Measurements from ENCODE around the gene CACNA1S.

CACNA1S gene

DNA sequence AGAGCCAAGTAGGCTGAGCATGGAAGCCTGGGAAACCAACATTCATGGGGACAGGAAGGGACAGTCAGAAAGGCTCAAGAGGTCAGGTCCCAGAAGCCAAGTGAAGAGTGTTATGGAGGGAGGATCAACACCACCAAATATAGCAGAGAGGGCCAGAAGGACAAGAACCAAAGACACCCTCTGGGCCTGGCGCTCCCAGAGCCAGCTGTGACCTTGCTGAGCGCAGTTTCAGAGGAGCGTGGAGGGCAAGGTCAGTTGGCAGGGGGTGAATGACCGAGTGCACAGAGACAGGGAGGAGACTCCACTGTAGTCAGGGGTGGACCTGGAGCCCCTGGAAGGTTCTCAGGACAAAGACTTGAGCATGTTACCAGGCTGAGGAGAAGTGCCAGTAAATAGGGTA is 19.2 kb upstream of the CACNA1S start:
- Mint-ChIP-seq H3K36me3 (peaks cover 5% of the 10 kb centered on the region), H3K4me3 (no peak overlapping the region), H3K27ac (no peak overlapping the region), H3K27me3 (peaks cover 3% of the 10 kb centered on the region), H3K4me1 (ENCODE audit: low read depth) (no peaks in the 10 kb centered on the region), H3K9me3 (ENCODE audit: low read depth) (no peaks in the 10 kb centered on the region)

DNA sequence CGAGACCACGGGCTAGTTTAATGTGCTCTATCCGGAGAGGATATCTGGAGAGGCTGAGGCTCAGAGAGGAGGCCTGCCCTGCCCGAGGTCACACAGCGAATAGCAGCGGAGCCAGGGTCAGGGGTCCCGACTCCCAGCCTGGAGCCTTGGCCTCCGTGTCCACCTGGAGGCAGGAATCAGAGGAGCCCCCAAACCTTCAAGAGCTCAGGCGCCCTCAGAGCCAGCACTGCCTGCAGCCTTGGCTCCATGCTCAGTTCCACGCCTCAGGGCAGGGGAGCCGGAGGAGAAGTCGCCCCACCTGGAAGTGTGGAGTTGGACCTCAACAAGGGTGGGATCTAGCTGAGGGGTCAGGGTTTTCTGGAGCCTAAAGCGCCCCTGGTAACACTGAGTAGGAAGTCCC is 16.7 kb upstream of the CACNA1S start:
- Mint-ChIP-seq H3K36me3 (peaks cover 3% of the 10 kb centered on the region), H3K4me1 (ENCODE audit: low read depth) (no peaks in the 10 kb centered on the region), H3K4me3 (no peak overlapping the region), H3K27ac (no peak overlapping the region), H3K27me3 (peaks cover 11% of the 10 kb centered on the region), H3K9me3 (ENCODE audit: low read depth) (no peaks in the 10 kb centered on the region)

DNA sequence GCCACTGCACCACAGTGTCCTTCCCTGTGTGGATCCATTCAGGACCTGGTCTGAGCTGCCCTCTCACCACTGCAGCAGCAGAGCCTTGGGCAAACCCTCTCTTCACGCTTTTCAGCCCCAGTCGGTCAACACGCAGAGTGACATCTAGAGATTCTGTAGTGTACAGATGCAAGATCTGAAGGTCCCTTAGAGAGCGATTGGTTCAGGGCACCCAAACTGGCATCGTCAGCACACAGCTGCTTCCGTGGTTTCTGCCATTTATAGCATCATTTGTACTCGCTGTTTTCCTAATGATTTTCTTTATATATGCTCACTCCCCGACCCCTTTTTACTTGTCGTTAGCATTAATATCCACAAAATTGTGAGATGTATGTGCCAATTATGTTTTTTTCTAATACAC is 16.2 kb upstream of the CACNA1S start:
- H3K36me3 Mint-ChIP-seq = peaks cover 3% of the 10 kb centered on the region
- no peaks in the 10 kb centered on the region for H3K9me3 Mint-ChIP-seq (ENCODE audit: low read depth)
- H3K27ac Mint-ChIP-seq = no peak overlapping the region
- peaks cover 11% of the 10 kb centered on the region for H3K27me3 Mint-ChIP-seq
- no peak overlapping the region for H3K4me3 Mint-ChIP-seq
- no peaks in the 10 kb centered on the region for H3K4me1 Mint-ChIP-seq (ENCODE audit: low read depth)

DNA sequence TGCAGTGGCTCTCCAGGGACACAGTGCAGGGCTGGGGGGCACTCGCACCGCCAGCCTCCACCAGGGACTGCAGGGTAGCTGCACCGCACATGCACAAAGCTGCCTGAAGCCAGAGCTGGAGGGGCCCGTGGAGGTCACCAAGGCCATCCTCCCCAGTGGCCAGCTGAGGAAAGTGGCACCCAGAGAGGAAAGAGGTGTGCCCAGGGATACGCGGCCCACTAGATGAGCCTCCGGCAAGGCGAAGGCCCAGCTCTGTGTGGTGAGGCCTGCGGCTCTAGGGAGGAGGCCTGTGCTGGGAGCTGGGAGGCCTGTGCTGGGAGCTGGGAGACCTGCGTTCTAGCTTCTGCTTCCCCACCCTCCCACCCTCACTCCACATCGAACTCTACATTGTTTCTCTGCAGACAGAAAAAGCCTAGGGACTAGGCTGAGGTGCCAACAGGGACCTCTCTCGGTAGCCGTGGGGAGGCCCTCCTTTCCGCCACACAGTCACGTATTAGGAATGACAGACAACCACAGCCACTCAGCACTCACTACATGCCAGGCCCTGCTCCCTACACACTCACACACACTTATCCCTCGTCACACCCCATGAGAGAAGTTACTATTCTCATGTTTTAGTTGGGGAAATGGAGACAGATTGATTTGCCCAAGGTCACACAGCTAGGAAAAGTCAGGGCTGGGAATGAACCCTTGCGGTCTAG is 15.7 kb upstream of the CACNA1S start:
- Mint-ChIP-seq H3K27me3 (peaks cover 11% of the 10 kb centered on the region), H3K27ac (no peak overlapping the region), H3K4me3 (no peak overlapping the region), H3K4me1 (ENCODE audit: low read depth) (no peaks in the 10 kb centered on the region), H3K9me3 (ENCODE audit: low read depth) (no peaks in the 10 kb centered on the region), H3K36me3 (peaks cover 2% of the 10 kb centered on the region)

DNA sequence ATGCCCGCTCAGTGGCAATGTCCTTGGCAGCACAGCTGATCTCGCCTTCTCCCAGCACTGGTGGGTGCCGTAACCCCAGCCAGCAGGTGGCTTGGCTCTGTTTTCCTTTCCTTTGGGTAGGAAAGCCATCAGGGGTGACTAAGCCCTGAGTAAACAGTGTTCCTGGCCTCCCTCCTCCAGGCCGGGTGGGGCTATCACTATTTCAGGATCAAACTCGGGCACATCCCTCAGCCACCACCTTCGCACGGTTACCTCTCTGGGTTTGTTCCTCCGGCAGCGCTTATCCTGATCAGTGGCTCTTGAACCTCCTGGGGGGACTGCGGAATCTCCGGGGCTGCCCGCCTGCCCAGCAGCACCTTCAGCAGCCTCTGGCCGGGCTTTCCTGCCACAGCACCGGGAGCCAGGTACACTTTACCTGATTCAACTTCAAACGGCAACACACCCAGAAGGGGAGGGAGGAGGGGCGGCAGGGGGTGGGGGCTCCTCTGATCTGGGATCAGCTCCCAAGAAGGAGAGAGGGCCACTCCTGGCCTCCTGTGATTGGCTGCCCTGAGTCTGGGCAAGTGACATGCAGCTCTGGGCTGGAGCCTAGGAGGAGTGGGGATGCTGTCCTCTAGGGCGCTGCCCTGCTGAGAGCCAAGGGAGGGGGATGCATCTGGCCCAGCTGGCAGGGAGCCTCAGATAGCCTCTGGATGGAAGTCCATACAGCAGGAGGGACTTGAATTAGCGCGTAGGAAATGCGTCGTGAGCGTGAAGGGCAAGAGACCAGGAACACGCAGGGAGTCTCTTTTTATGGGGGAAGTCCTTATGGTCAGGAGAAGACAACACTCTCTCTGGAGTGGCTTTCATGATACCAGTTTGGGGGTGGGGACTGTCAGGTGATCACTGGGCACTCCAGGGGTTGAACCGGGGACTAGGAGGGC is 14.9 kb upstream of the CACNA1S start, which contains the start of gene ASCL5:
Gene ASCL5, minus strand, starts transcription at position 353 of the 923 bp plus-strand sequence. CDS start 11,812 bp downstream, outside the sequence.
- Mint-ChIP-seq H3K4me1 (ENCODE audit: low read depth) (no peaks in the 10 kb centered on the region), H3K4me3 (no peak within 1 kb of the TSS), H3K27me3 (peaks cover 11% of the 10 kb centered on the region), H3K36me3 (no peaks in the 10 kb centered on the region), H3K9me3 (ENCODE audit: low read depth) (no peaks in the 10 kb centered on the region), H3K27ac (no peak within 1 kb of the TSS)

DNA sequence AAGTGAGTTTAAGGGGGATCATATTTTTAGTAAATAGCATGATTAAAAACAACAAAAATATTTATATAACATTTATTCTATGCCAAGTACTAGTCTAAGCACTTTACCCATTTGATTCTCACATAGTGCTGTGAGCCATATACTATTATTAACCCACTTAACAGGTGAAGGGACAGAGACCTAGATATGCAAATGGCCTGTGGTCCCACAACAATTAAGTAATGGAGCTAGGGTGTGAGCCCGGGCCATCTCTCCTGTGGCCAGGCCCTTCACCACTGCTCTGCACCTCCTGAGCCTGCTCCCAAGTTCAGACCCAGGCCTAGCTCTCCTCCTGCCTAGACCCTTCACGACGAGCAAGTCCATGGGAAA is 14.2 kb upstream of the CACNA1S start:
- no peaks in the 10 kb centered on the region for H3K9me3 Mint-ChIP-seq (ENCODE audit: low read depth)
- H3K4me3 Mint-ChIP-seq = no peak overlapping the region
- H3K36me3 Mint-ChIP-seq = no peaks in the 10 kb centered on the region
- H3K4me1 Mint-ChIP-seq (ENCODE audit: low read depth) = no peaks in the 10 kb centered on the region
- peaks cover 11% of the 10 kb centered on the region for H3K27me3 Mint-ChIP-seq
- H3K27ac Mint-ChIP-seq = no peak overlapping the region

DNA sequence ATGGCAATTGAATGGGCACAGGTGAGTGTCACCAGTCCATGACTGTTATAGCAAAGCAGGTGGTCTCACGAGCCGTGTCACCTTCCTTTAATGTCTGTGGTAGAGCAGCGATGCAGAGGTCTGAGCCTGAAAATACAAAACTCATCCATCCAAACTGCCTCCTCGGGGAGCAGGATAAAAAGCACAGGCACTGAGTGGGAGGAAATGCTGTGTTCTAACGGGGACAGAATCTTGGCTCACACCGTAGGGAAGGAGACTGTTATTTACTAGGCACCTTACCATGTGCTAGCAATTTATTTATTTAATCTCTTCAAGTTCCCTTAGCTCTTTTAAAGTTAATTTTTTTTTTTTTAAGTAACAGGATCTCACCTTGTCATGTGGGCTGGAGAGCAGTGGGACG is 13.6 kb upstream of the CACNA1S start:
- no peaks in the 10 kb centered on the region for H3K9me3 Mint-ChIP-seq (ENCODE audit: low read depth)
- H3K4me1 Mint-ChIP-seq (ENCODE audit: low read depth) = no peaks in the 10 kb centered on the region
- H3K36me3 Mint-ChIP-seq = no peaks in the 10 kb centered on the region
- H3K27ac Mint-ChIP-seq = no peak overlapping the region
- no peak overlapping the region for H3K4me3 Mint-ChIP-seq
- H3K27me3 Mint-ChIP-seq = peaks cover 11% of the 10 kb centered on the region

DNA sequence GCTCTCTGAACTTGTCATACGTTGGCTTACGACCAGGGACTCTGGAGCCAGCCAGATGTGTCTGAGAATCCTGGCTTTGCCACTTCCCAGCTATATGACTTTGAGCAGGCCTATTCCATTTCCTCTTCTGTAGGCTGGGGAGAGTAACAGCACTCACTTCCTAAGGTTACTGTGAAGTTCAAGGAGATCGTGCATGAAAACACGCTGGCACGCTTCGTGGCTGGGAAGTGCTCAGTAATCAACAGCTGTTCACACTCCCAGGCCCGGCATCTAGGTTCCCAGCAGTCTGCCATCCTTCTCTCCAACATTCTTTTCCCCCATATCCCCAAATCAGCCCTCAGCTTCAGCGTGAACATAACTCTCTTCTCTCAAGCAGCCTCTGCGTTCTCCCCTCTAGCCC is 12.8 kb upstream of the CACNA1S start:
- Mint-ChIP-seq H3K27me3 (peaks cover 11% of the 10 kb centered on the region), H3K9me3 (ENCODE audit: low read depth) (no peaks in the 10 kb centered on the region), H3K27ac (no peak overlapping the region)

DNA sequence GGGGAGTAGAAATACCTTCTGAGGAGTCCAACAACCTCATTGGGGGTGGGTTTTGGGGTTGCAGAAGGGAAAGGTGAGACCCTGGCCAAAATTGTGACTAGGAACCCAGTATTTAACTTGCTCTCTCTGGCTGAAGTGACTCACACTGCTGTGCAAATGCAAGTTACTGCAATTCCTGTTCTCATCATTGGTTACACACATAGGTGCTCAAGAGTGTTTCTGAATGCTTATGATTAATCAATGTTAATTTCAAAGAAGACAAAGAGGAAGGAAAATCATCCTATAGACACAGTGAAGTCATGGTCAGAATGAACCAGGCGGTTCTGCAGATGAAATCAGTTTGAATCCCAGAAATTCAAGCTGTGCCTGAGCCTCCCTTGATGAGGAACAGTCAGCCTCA is 11.6 kb upstream of the CACNA1S start:
- no peaks in the 10 kb centered on the region for H3K36me3 Mint-ChIP-seq
- H3K27me3 Mint-ChIP-seq = peaks cover 11% of the 10 kb centered on the region
- H3K27ac Mint-ChIP-seq = no peak overlapping the region
- H3K4me1 Mint-ChIP-seq (ENCODE audit: low read depth) = peaks cover 9% of the 10 kb centered on the region
- H3K9me3 Mint-ChIP-seq (ENCODE audit: low read depth) = no peaks in the 10 kb centered on the region
- H3K4me3 Mint-ChIP-seq = no peak overlapping the region

More for the DNA sequence above, 12.8 kb upstream of the CACNA1S start:
- Mint-ChIP-seq H3K36me3 (no peaks in the 10 kb centered on the region), H3K4me1 (ENCODE audit: low read depth) (peaks cover 3% of the 10 kb centered on the region), H3K4me3 (no peak overlapping the region)

DNA sequence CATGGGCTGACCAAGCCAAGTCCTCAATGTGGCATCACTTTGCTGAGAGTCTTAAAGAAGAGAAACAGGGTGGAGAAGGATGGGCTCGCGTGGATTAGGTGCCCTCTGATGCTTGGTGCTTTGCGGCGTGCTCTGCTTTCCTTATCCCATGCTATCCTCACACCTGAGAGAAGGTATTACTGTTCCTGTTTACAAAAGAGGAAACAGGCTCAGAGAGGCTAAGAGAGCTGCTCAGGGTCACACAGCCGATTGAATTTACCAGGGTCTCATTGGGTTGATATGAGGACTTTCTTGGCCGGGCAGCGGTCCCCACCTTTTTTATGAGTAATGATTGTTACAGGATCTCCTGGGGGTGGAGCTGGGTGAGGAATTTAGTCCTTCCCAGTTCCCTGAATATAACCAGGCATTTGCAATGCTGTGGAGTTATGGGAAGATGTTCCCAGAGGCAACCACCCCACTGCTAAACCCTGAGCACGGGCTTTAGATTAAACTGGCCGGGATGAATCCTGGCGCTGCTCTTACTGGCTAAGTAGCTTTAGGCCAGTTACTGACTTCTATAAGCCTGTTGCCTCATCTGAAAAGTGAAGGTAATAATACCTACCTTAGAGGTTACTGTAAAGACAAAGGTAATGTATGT is 10.2 kb upstream of the CACNA1S start:
- no peaks in the 10 kb centered on the region for H3K36me3 Mint-ChIP-seq
- peaks cover 8% of the 10 kb centered on the region for H3K27me3 Mint-ChIP-seq
- no peak overlapping the region for H3K4me3 Mint-ChIP-seq

DNA sequence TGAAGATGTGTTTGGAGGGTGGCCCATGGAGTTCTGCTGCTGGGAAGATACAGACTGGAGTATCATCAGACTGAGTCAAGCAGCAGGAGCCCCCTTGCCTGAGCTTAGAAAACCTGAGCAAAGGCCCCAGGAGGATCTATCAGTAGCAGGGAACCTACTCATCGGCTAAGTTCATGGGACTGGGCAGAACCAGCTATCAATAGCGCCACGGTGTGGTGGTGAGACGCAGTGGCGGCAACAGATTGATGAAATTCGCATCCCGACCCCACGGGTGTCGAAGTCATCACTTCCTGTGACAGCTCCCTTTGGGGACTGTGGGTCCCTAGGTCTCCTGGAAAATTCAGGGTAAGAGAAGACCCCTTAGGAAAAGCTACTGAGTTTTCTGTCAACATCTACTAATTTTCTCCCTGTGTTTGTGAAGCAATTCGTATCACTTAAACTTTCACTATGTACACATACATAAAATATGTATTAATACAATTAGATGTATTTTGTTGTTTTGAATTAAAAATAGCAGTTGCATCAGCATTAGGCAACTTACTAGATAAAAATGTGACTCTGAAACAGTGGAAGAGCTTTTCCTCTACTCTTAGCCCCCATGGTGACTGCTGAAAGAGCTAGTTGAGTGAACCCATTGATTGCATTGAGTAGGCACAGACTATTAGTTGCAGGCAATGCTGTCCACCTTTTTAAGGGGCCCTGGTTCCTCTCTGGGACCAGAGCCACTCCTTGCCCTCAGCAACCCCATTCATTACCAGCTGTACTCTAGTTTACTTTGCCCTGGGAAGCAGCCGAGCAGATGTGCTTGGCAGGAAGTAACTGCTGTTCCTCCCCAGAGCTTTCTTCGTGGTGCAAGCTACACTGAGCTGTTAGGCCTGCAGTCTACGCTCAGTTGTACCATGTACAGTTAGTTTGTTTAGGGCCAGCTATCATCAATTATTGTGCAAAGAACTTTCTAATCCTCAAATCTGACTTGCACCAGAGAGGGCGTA is 7.3 kb upstream of the CACNA1S start:
- Mint-ChIP-seq H3K36me3 (no peaks in the 10 kb centered on the region), H3K27ac (no peak overlapping the region), H3K4me3 (no peak overlapping the region), H3K9me3 (ENCODE audit: low read depth) (no peaks in the 10 kb centered on the region), H3K4me1 (ENCODE audit: low read depth) (peaks cover 17% of the 10 kb centered on the region), H3K27me3 (no peaks in the 10 kb centered on the region)

More for the DNA sequence above, 10.2 kb upstream of the CACNA1S start:
- Mint-ChIP-seq H3K4me1 (ENCODE audit: low read depth) (peaks cover 9% of the 10 kb centered on the region), H3K9me3 (ENCODE audit: low read depth) (no peaks in the 10 kb centered on the region), H3K27ac (no peak overlapping the region)

DNA sequence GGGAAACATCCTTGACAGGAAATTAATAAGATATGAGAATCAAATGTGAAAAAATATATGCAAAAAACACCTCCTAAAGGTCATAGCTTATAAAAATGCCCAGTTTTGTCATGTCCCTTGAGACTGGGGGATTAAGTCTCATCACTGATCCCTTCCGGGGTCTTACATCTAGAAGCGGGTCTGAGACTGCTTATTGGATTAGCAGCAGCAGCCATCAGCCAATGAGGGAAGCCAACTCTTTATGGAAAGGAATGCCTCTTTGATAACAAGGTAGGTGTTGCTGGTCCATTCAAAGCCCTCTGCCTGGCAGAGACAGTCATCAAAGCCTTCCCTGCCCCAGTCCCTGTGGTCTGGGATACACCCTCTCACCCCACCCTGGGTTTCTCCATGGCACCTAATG is 3.9 kb upstream of the CACNA1S start:
- Mint-ChIP-seq H3K27ac (no peak overlapping the region), H3K4me3 (peak overlapping the region; percentile 46), H3K4me1 (ENCODE audit: low read depth) (peaks cover 17% of the 10 kb centered on the region), H3K9me3 (ENCODE audit: low read depth) (no peaks in the 10 kb centered on the region), H3K27me3 (no peaks in the 10 kb centered on the region), H3K36me3 (no peaks in the 10 kb centered on the region)

DNA sequence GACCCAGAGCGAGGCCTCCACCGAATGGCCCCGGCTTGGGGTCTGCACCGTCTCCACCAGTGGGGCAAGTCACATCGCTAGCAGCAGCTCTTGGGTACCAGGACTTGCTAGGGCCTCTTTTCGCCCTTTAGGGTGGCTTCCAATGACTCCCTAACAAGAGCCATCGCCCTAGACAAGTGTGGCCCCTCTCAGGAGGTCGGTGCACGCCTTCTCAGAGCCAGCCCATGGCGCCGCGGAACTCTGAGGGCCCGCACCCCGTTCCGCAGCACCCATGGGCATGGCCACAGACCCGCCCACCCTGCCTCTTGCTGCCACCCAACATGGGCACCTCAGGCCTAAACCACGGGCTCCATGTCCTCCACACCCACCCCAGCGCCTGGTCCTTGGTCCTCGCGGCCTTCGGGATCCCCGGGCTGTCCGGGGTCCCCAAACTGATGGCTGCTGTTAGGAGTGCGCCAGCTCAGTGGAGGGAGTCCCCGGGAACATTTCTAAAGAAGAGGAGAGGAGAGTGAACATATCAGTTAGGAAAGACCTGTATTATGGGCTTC is 3.2 kb upstream of the CACNA1S start:
- no peaks in the 10 kb centered on the region for H3K9me3 Mint-ChIP-seq (ENCODE audit: low read depth)
- peaks cover 17% of the 10 kb centered on the region for H3K4me1 Mint-ChIP-seq (ENCODE audit: low read depth)
- H3K27ac Mint-ChIP-seq = no peak overlapping the region
- H3K36me3 Mint-ChIP-seq = no peaks in the 10 kb centered on the region
- peak overlapping the region; percentile 46 for H3K4me3 Mint-ChIP-seq
- no peaks in the 10 kb centered on the region for H3K27me3 Mint-ChIP-seq

Measured in activated naive CD8-positive, alpha-beta T cell (primary cell).